Mesenchymal stem cell (in vitro differentiated cells and primary cell): Measurements from ENCODE around the gene CLEC6A. TPM values are rescaled to one million over a fixed set of nuclear protein-coding genes. Genes with fewer than 3 reads are reported as not detected.

ENCODE experiments used
- small RNA-seq: library from polyadenylated mRNA; stranded (forward); fragments of <200 nt; extraction: miRNeasy Mini kit (QIAGEN cat#:217004); gene quantifications from one replicate; pipeline ENCODE3, GENCODE V24; 2013; ENCODE audit warnings: low read depth

The CLEC6A gene

Small RNA genes lying within 50 kb of the gene (small RNA-seq; reads per million reads assigned to genes)
- gene RNU6-275P: not detected
